Body of pancreas (tissue), 4 donors: ENCODE data around the gene WFDC2.

Source experiments
- POLR2A ChIP-seq, 3 donors: fragments of 450-650 bp; IDR thresholded peaks; one replicate each; pipeline ENCODE4 v1.6.1; 2016; ENCODE audit warnings: antibody characterized with exemption in 3 of 3, mild to moderate bottlenecking in 2 of 3
- TF ChIP-seq, protein P1 (sequence below), 7 experiments: fragments of 450-650 bp in 4 of 7; fragments of 200-600 bp in 3 of 7; sonication (generic) in 3 of 7; IDR thresholded peaks; one replicate each; pipeline ENCODE4 v1.5.1; 2016 to 2019; ENCODE audit warnings: antibody characterized with exemption in 7 of 7

DNA sequence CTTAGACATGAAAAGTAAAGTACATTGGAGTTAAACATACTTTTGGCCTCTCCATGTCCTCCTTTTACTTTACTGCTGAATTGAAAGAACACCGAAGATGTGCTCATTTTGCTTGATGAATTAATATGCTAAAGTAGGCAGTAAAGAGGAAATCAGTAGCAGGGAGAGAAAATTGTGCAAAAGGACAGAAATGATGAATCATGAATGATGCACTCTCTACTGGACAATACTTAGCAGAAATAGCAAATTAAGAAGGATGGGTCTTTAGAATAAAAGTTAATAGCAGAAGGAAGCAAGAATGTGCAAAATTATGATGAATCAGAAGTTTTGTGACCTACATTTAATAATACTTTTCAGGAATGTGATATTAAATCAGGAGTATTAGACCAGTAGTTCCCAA is 54.3 kb downstream of the WFDC2 start:
- TF ChIP-seq, protein P1, sequence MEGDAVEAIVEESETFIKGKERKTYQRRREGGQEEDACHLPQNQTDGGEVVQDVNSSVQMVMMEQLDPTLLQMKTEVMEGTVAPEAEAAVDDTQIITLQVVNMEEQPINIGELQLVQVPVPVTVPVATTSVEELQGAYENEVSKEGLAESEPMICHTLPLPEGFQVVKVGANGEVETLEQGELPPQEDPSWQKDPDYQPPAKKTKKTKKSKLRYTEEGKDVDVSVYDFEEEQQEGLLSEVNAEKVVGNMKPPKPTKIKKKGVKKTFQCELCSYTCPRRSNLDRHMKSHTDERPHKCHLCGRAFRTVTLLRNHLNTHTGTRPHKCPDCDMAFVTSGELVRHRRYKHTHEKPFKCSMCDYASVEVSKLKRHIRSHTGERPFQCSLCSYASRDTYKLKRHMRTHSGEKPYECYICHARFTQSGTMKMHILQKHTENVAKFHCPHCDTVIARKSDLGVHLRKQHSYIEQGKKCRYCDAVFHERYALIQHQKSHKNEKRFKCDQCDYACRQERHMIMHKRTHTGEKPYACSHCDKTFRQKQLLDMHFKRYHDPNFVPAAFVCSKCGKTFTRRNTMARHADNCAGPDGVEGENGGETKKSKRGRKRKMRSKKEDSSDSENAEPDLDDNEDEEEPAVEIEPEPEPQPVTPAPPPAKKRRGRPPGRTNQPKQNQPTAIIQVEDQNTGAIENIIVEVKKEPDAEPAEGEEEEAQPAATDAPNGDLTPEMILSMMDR (IDR thresholded peaks at IDR 0.05) = no peak
- no peak for TF ChIP-seq POLR2A (IDR thresholded peaks at IDR 0.05)
